ENCODE data around the gene MAST2. TPM values are rescaled to one million over a fixed set of nuclear protein-coding genes. Genes with fewer than 3 reads are reported as not detected.
"Not testable (repeated sequence)": the region's sequence is repeated elsewhere in the genome, so short reads cannot be mapped to it uniquely, and the experiment has no call there.

The MAST2 gene
- total RNA-seq, 1 donor from 2014 or later, result 25.0 TPM

- DNase-seq (ENCODE audit: low spot score), result not testable (repeated sequence)
Observed at GRCh38 chr1:45857755-45858492, 54.5 kb downstream of the MAST2 start.

GRCh38 chr1:45859221-45859620 lies 55.8 kb downstream of the MAST2 start:
- DNase-seq (ENCODE audit: low spot score), result no peak

- no peak for DNase-seq (ENCODE audit: low spot score)
Observed at GRCh38 chr1:45862008-45862407, 58.6 kb downstream of the MAST2 start.

GRCh38 chr1:45863218-45863617 lies 59.8 kb downstream of the MAST2 start:
- no peak for DNase-seq (ENCODE audit: low spot score)

GRCh38 chr1:45864167-45865106 lies 61.0 kb downstream of the MAST2 start:
- DNase-seq (ENCODE audit: low spot score), result no peak

GRCh38 chr1:45867697-45868348 lies 64.4 kb downstream of the MAST2 start:
- no peak for DNase-seq (ENCODE audit: low spot score)

GRCh38 chr1:45868861-45869260 lies 65.4 kb downstream of the MAST2 start:
- no peak for DNase-seq (ENCODE audit: low spot score)

- no peak for DNase-seq (ENCODE audit: low spot score)
Observed at GRCh38 chr1:45870500-45870899, 67.1 kb downstream of the MAST2 start.

GRCh38 chr1:45872173-45872801 lies 68.9 kb downstream of the MAST2 start:
- not testable (repeated sequence) for DNase-seq (ENCODE audit: low spot score)

GRCh38 chr1:45876000-45876617 lies 72.7 kb downstream of the MAST2 start:
- DNase-seq (ENCODE audit: low spot score), result no peak

- no peak for DNase-seq (ENCODE audit: low spot score)
Observed at GRCh38 chr1:45877264-45877663, 73.9 kb downstream of the MAST2 start.

GRCh38 chr1:45879885-45880598 lies 76.6 kb downstream of the MAST2 start:
- no peak for DNase-seq (ENCODE audit: low spot score)

GRCh38 chr1:45880930-45881329 lies 77.5 kb downstream of the MAST2 start:
- DNase-seq (ENCODE audit: low spot score), result no peak

- no peak for DNase-seq (ENCODE audit: low spot score)
Observed at GRCh38 chr1:45883658-45884057, 80.2 kb downstream of the MAST2 start.

- DNase-seq (ENCODE audit: low spot score), result no peak
Observed at GRCh38 chr1:45884700-45885099, 81.3 kb downstream of the MAST2 start.

GRCh38 chr1:45886229-45886628 lies 82.8 kb downstream of the MAST2 start:
- no peak for DNase-seq (ENCODE audit: low spot score)

GRCh38 chr1:45887156-45887842 lies 83.9 kb downstream of the MAST2 start:
- no peak for DNase-seq (ENCODE audit: low spot score)

- no peak for DNase-seq (ENCODE audit: low spot score)
Observed at GRCh38 chr1:45890078-45890477, 86.7 kb downstream of the MAST2 start.

- DNase-seq (ENCODE audit: low spot score), result no peak
Observed at GRCh38 chr1:45891087-45891486, 87.7 kb downstream of the MAST2 start.
